ENCODE data around the gene FAM114A1. TPM values are rescaled to one million over a fixed set of nuclear protein-coding genes. Genes with fewer than 3 reads are reported as not detected.
"Not testable (repeated sequence)": the region's sequence is repeated elsewhere in the genome, so short reads cannot be mapped to it uniquely, and the experiment has no call there.

The FAM114A1 gene
- total RNA-seq, 6 donors from 2014 or later: 27.2 to 92.5 (median 43.1) TPM

DNA sequence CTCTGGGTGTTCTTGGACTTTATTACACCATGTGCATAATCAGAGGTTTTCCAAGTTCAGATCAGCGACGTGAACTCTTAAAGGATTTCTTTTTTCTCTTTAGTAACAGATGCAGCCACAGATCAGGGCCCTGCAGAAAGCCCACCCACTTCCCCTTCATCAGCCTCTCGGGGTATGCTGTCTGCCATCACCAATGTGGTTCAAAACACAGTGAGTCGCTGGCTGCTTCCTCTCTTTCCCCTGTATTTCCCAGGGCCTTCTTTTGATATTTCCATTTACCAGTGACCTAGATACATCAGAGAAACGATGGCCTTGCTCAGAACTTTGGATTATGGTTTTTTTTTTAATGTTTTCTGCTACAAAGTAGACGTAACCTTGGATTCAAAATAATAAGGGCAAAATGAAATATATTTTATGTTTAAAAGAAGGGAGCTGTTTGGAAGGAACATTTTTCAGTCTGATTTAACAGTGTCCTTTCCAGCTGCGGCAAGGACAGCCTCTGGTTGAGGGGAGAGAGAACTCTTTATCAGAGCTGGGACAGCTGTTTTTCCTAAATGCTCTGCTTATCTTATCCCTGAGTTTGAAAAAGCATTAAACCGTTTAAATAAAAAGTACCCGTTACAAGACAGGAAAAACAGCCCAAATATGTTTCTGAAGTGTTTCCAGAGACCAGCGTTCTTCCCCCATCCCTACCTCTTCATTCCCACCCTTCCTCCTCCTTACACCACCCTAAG is 38.2 kb downstream of the FAM114A1 start:
- no peak for ATAC-seq (ENCODE audit: low FRiP score in 2 of 2)
- no peak overlapping the region for H3K27ac ChIP-seq
- WGBS, 2 donors: 49 to 50% methylated on average over 10 of the region's 10 CpGs
- no peaks in the 10 kb centered on the region for H3K4me1 ChIP-seq
- no peaks in the 10 kb centered on the region for H3K9me3 ChIP-seq
- no peak overlapping the region for H3K4me3 ChIP-seq
- TF ChIP-seq POLR2AphosphoS5 (IDR thresholded peaks at IDR 0.05) (no peak), CTCF (IDR thresholded peaks at IDR 0.05) (no peak), POLR2A (IDR thresholded peaks at IDR 0.05) (no peak), EP300 (IDR thresholded peaks at IDR 0.05) (no peak)
- no peak for DNase-seq
- peaks cover 6 to 81% (median 50%) of the 10 kb centered on the region in 4 donors for H3K36me3 ChIP-seq
- no peaks in the 10 kb centered on the region for H3K27me3 ChIP-seq

GRCh38 chr4:38907696-38908270 is 40.2 kb downstream of the FAM114A1 start:
- H3K27me3 ChIP-seq: no peaks in the 10 kb centered on the region
- ATAC-seq (ENCODE audit: low FRiP score in 2 of 2): no peak
- no peak for DNase-seq
- no peak overlapping the region for H3K27ac ChIP-seq
- H3K36me3 ChIP-seq: peaks cover 6 to 93% (median 57%) of the 10 kb centered on the region in 4 donors
- H3K4me1 ChIP-seq: no peaks in the 10 kb centered on the region
- H3K4me3 ChIP-seq: no peak overlapping the region
- TF ChIP-seq EP300 (IDR thresholded peaks at IDR 0.05) (no peak), CTCF (IDR thresholded peaks at IDR 0.05) (no peak), POLR2A (IDR thresholded peaks at IDR 0.05) (no peak), POLR2AphosphoS5 (IDR thresholded peaks at IDR 0.05) (no peak)
- H3K9me3 ChIP-seq: no peaks in the 10 kb centered on the region

DNA sequence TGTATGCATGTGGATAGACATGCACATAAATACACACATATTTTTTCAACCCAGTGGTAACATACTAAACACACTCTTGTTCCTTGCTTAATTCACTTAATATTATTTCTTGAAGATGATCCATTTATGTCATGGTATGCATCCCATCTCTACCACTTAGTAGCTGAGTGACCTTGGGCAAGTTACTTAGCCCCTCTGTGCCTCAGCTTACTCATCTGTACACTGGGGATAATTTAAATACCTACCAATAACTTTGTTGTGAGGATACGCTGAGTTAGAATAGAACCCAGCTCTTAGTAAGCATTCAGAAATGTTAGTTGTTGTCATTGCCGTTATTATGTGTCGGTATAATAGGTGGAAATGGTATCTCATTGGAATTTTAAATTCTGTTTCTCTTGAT is 41.4 kb downstream of the FAM114A1 start:
- DNase-seq (no peak), ATAC-seq (ENCODE audit: low FRiP score in 2 of 2) (no peak)
- WGBS, 2 donors: 90 to 93% methylated on average over 3 of the region's 3 CpGs
- H3K27ac ChIP-seq: no peak overlapping the region
- H3K36me3 ChIP-seq: peaks cover 6 to 97% (median 61%) of the 10 kb centered on the region in 4 donors
- H3K9me3 ChIP-seq: no peaks in the 10 kb centered on the region
- TF ChIP-seq POLR2A (IDR thresholded peaks at IDR 0.05) (no peak), CTCF (IDR thresholded peaks at IDR 0.05) (no peak)
- H3K4me1 ChIP-seq: no peaks in the 10 kb centered on the region
- no peaks in the 10 kb centered on the region for H3K27me3 ChIP-seq
- no peak overlapping the region for H3K4me3 ChIP-seq

DNA sequence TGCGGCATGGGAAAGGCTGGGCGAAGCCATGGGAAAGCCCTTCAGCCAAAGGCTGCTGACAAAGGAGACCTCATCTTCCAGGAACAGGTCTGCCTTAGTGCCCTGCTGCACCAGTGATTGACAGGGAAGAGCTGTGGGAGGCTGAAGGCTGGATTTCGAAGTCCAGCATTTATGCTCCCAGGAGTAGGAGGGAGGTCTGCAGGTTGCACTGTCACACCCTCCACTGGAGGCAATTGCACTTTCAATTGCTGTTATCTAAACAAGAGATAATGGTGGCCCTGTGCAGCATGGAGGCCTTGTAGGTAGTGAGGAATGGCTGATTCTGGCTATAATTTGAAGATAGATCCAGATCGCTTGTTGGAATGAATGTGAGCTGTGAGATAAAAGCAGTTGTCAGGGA is 43.7 kb downstream of the FAM114A1 start:
- Histone ChIP-seq H3K4me3 (no peak overlapping the region), H3K9me3 (no peaks in the 10 kb centered on the region), H3K27ac (no peak overlapping the region), H3K27me3 (no peaks in the 10 kb centered on the region), H3K4me1 (no peaks in the 10 kb centered on the region), H3K36me3 (peaks cover 6 to 100% (median 64%) of the 10 kb centered on the region in 4 donors)
- DNase-seq (no peak), ATAC-seq (ENCODE audit: low FRiP score in 2 of 2) (no peak)
- 90 to 100% methylated on average over 4 of the region's 4 CpGs for WGBS, 2 donors
- TF ChIP-seq EP300 (IDR thresholded peaks at IDR 0.05) (no peak), POLR2A (IDR thresholded peaks at IDR 0.05) (no peak), POLR2AphosphoS5 (IDR thresholded peaks at IDR 0.05) (no peak), CTCF (IDR thresholded peaks at IDR 0.05) (no peak)

DNA sequence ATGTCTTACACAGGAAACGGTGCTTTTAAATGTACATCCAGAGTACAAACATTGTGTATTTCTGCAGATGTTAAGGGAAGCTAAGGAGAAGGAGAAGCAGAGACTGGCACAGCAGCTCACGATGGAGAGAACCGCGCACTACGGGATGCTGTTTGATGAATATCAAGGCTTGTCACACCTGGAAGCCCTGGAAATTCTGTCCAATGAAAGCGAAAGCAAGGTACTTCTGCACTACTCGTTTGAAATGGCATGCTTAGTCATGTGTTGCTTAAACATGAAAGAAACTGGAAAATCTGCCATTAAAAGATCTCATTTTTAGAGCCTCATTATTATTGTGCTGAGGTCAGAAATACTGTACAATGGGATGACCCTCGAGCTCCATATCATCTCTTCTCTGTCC is 47.2 kb downstream of the FAM114A1 start:
- WGBS, 2 donors: 78% methylated on average over 8 of the region's 8 CpGs
- DNase-seq: no peak
- ATAC-seq (ENCODE audit: low FRiP score in 2 of 2): no peak
- no peaks in the 10 kb centered on the region for H3K4me1 ChIP-seq
- TF ChIP-seq POLR2A (IDR thresholded peaks at IDR 0.05): no peak
- TF ChIP-seq POLR2AphosphoS5 (IDR thresholded peaks at IDR 0.05): no peak
- TF ChIP-seq CTCF (IDR thresholded peaks at IDR 0.05): no peak
- no peak for TF ChIP-seq EP300 (IDR thresholded peaks at IDR 0.05)
- peaks cover 4 to 99% (median 53%) of the 10 kb centered on the region in 4 donors for H3K36me3 ChIP-seq
- H3K9me3 ChIP-seq: no peaks in the 10 kb centered on the region
- H3K27me3 ChIP-seq: no peaks in the 10 kb centered on the region
- H3K4me3 ChIP-seq: no peak overlapping the region
- H3K27ac ChIP-seq: no peak overlapping the region

GRCh38 chr4:38916267-38916666 is 48.7 kb downstream of the FAM114A1 start:
- not testable (repeated sequence) for H3K27ac ChIP-seq; DNase-seq; H3K4me1 ChIP-seq; H3K4me3 ChIP-seq; ATAC-seq (ENCODE audit: low FRiP score in 2 of 2); H3K27me3 ChIP-seq; H3K9me3 ChIP-seq
- 81 to 95% methylated on average over 5 of the region's 5 CpGs for WGBS, 2 donors
- peaks cover 4 to 98% (median 44%) of the 10 kb centered on the region in 4 donors for H3K36me3 ChIP-seq
